ENCODE measurements around the gene INPP5A. TPM values are rescaled to one million over a fixed set of nuclear protein-coding genes. Genes with fewer than 3 reads are reported as not detected.

INPP5A gene
- total RNA-seq, 1 experiment from 2014 or later = 22.6 TPM

DNA sequence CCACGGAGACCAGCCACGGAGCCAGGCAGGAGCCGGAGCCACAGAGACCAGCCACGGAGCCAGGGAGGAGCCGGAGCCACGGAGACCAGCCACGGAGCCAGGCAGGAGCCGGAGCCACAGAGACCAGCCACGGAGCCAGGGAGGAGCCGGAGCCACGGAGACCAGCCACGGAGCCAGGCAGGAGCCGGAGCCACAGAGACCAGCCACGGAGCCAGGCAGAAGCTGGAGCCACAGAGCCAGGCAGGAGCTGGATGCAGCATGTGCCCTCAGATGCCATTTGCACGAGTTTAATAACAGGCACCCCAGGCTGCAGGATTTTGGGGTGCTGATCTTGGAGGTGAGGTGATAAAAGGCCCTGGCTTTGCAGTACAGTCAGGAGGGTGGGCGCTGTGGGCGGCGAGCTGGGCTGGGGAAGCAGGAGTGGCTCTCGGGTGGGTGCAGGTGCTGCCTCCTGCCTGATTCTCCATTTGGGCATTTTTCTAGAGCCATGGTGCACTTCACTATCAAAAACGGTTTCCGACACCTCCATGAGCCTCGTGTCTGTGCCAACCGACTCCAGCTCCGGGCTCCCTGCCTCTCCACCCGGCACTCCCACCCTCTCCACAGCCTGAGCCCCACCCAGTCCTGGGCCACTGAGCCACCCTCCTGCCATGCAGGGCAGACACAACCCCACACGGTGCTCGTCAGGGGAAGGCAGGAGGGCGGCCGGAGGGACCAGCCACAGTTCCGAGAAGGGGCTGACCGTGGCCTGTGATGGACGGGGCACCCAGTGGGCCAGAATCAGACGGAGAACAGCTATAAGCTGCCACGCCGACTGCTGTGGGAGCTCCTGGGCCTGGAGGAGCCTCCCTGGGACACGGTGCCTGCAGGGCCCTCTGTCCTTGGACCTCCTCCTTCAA lies 289.2 kb downstream of the INPP5A start:
- intact Hi-C loops (cut with micrococcal nuclease) = no loop called here
- Histone ChIP-seq H3F3A (ENCODE audit: low read length, unreplicated experiment) (no peaks in the 10 kb centered on the region), H3K4me1 (ENCODE audit: insufficient read depth, low read length) (no peaks in the 10 kb centered on the region), H3K79me2 (ENCODE audit: low read length) (no peaks in the 10 kb centered on the region), H2AFZ (ENCODE audit: low read length) (no peak overlapping the region), H3K4me2 (ENCODE audit: low read length) (no peak overlapping the region), H3K27me3 (ENCODE audit: low read length) (peaks cover 33% of the 10 kb centered on the region), H3K4me3 (ENCODE audit: low read length) (no peak overlapping the region), H3K27ac (ENCODE audit: low read length) (no peak overlapping the region), H3K9me3 (ENCODE audit: low read length) (no peaks in the 10 kb centered on the region), H3K36me3 (ENCODE audit: low read depth, low read length) (no peaks in the 10 kb centered on the region), H3K9ac (ENCODE audit: low read length) (no peak overlapping the region), H4K20me1 (ENCODE audit: low read length) (no peaks in the 10 kb centered on the region), H3K9me2 (replicated peaks; ENCODE audit: low read length) (no peaks in the 10 kb centered on the region)
- TF ChIP-seq, protein P1, sequence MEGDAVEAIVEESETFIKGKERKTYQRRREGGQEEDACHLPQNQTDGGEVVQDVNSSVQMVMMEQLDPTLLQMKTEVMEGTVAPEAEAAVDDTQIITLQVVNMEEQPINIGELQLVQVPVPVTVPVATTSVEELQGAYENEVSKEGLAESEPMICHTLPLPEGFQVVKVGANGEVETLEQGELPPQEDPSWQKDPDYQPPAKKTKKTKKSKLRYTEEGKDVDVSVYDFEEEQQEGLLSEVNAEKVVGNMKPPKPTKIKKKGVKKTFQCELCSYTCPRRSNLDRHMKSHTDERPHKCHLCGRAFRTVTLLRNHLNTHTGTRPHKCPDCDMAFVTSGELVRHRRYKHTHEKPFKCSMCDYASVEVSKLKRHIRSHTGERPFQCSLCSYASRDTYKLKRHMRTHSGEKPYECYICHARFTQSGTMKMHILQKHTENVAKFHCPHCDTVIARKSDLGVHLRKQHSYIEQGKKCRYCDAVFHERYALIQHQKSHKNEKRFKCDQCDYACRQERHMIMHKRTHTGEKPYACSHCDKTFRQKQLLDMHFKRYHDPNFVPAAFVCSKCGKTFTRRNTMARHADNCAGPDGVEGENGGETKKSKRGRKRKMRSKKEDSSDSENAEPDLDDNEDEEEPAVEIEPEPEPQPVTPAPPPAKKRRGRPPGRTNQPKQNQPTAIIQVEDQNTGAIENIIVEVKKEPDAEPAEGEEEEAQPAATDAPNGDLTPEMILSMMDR (conservative IDR thresholded peaks at IDR 0.05; ENCODE audit: low read depth, low read length) = no peak
- TF ChIP-seq EZH2phosphoT487 (IDR thresholded peaks at IDR 0.05; ENCODE audit: borderline replicate concordance, low read length) = no peak
- ChIA-PET POLR2A (ENCODE audit: unreplicated experiment) (no interaction called here), CTCF (no interaction called here)
- DNase-seq (no peak), ATAC-seq (no peak)
- no TSS peak for BruUV-seq (replicated peaks)

DNA sequence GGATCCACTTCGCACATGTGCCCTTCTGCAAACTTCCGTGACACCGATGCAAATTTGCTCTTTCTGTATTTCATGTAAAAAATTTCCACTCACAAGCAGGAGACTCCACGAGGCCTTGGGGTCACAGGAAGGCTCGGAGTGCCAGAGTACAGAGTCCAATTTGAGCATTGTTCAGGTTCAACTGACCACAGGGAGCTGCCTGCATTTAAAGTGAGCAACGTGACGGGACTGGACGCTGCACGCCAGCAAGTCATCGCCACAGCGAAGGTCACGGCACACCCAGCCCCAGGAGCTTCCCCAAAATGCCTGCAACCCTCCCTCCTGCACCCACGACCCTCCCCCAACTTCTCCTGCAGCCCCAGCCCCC lies 289.8 kb downstream of the INPP5A start:
- Histone ChIP-seq H3K9me3 (ENCODE audit: low read length) (no peaks in the 10 kb centered on the region), H3K9ac (ENCODE audit: low read length) (no peak overlapping the region), H3K4me2 (ENCODE audit: low read length) (no peak overlapping the region), H3K79me2 (ENCODE audit: low read length) (no peaks in the 10 kb centered on the region), H3K4me1 (ENCODE audit: insufficient read depth, low read length) (no peaks in the 10 kb centered on the region), H3K9me2 (replicated peaks; ENCODE audit: low read length) (no peaks in the 10 kb centered on the region), H3K27me3 (ENCODE audit: low read length) (peaks cover 40% of the 10 kb centered on the region), H3K27ac (ENCODE audit: low read length) (no peak overlapping the region), H2AFZ (ENCODE audit: low read length) (no peak overlapping the region), H3F3A (ENCODE audit: low read length, unreplicated experiment) (no peaks in the 10 kb centered on the region), H3K36me3 (ENCODE audit: low read depth, low read length) (no peaks in the 10 kb centered on the region), H3K4me3 (ENCODE audit: low read length) (no peak overlapping the region), H4K20me1 (ENCODE audit: low read length) (no peaks in the 10 kb centered on the region)
- no peak for ATAC-seq
- ChIA-PET CTCF (no interaction called here), POLR2A (ENCODE audit: unreplicated experiment) (no interaction called here)
- intact Hi-C loops (cut with micrococcal nuclease) = no loop called here
- no peak for DNase-seq
- BruUV-seq (replicated peaks) = no TSS peak
- TF ChIP-seq, protein P1 (conservative IDR thresholded peaks at IDR 0.05; ENCODE audit: low read depth, low read length) = no peak
- TF ChIP-seq EZH2 (IDR thresholded peaks at IDR 0.05; ENCODE audit: low read length, unreplicated experiment) (no peak), EZH2phosphoT487 (IDR thresholded peaks at IDR 0.05; ENCODE audit: borderline replicate concordance, low read length) (no peak)

DNA sequence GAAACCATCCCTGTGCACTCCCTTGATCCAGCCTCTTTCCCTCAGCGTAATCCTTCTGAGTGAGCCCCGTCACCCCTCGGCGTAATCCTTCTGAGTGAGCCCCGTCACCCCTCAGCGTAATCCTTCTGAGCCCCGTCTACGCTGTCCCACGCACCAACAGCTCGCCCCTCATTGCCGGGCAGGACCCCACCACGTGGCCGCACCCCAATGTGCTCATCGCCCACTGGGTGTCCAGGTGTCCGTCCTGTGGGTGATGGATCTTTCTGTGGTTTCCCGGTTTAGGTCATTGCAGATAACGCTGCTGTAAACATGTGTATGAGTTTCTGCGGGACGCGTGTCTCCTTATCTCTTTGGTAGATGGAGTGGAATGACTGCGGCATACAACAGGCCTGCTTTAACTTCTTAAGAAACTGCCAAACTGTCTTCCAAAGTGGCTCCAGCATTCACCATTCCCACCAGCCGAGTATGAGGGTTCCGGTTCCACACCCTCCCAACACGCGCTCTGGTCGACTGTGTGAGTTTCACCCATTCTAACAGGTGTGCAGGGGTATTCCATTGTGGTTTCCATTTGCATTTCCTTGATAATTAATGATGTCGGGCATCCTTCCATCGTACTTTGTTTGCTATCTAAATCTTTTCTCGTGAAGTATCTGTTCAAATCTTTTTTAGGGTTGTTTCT lies 290.4 kb downstream of the INPP5A start:
- intact Hi-C loops (cut with micrococcal nuclease) = no loop called here
- Histone ChIP-seq H3K4me2 (ENCODE audit: low read length) (no peak overlapping the region), H3K9me3 (ENCODE audit: low read length) (no peaks in the 10 kb centered on the region), H4K20me1 (ENCODE audit: low read length) (no peaks in the 10 kb centered on the region), H3K4me1 (ENCODE audit: insufficient read depth, low read length) (no peaks in the 10 kb centered on the region), H3K36me3 (ENCODE audit: low read depth, low read length) (no peaks in the 10 kb centered on the region), H2AFZ (ENCODE audit: low read length) (no peak overlapping the region), H3K27ac (ENCODE audit: low read length) (no peak overlapping the region), H3K9ac (ENCODE audit: low read length) (no peak overlapping the region), H3K79me2 (ENCODE audit: low read length) (no peaks in the 10 kb centered on the region), H3K4me3 (ENCODE audit: low read length) (no peak overlapping the region), H3F3A (ENCODE audit: low read length, unreplicated experiment) (no peaks in the 10 kb centered on the region), H3K9me2 (replicated peaks; ENCODE audit: low read length) (no peaks in the 10 kb centered on the region), H3K27me3 (ENCODE audit: low read length) (peaks cover 42% of the 10 kb centered on the region)
- TF ChIP-seq EZH2 (IDR thresholded peaks at IDR 0.05; ENCODE audit: low read length, unreplicated experiment) = no peak
- TF ChIP-seq, protein P1 (conservative IDR thresholded peaks at IDR 0.05; ENCODE audit: low read depth, low read length) = no peak
- no peak for TF ChIP-seq EZH2phosphoT487 (IDR thresholded peaks at IDR 0.05; ENCODE audit: borderline replicate concordance, low read length)
- no peak for DNase-seq
- CTCF ChIA-PET = no interaction called here
- no peak for ATAC-seq
- POLR2A ChIA-PET (ENCODE audit: unreplicated experiment) = no interaction called here
- BruUV-seq (replicated peaks) = no TSS peak

All from PC-3 (cell line).